OCI-LY1 (cell line): ENCODE results near the gene KCNMA1.

ENCODE experiments used
- H2AFZ ChIP-seq: fragments of 200-600 bp; sonication (generic), shearing (Covaris generic); 2 replicates; pipeline ENCODE4 v1.6.0; 2014; ENCODE audit warnings: antibody characterized with exemption, mild to moderate bottlenecking, low read length
- H3F3A ChIP-seq: fragments of 200-600 bp; sonication (generic), shearing (Covaris generic); 2 replicates; pipeline ENCODE4 v1.6.0; 2014; ENCODE audit warnings: mild to moderate bottlenecking, antibody characterized with exemption, low read length, moderate library complexity; ENCODE audit not compliant: insufficient read depth
- H3K27ac ChIP-seq: fragments of 200-600 bp; sonication (generic); 2 replicates; pipeline ENCODE4 v1.5.1; 2014; ENCODE audit warnings: low read length, mixed run types, mild to moderate bottlenecking, low read depth; ENCODE audit not compliant: poor library complexity, severe bottlenecking
- H3K27me3 ChIP-seq: fragments of 200-600 bp; sonication (generic); 2 replicates; pipeline ENCODE4 v1.6.0; 2014; ENCODE audit warnings: antibody characterized with exemption, mild to moderate bottlenecking, low read length, moderate library complexity; ENCODE audit not compliant: insufficient read depth
- H3K36me3 ChIP-seq: fragments of 200-600 bp; sonication (generic); 2 replicates; pipeline ENCODE4 v1.6.1; 2014; ENCODE audit warnings: mild to moderate bottlenecking, antibody characterized with exemption, low read length, moderate library complexity, mixed read lengths; ENCODE audit not compliant: insufficient read depth
- H3K4me1 ChIP-seq: fragments of 200-600 bp; sonication (generic); 2 replicates; pipeline ENCODE4 v1.5.1; 2014; ENCODE audit warnings: mild to moderate bottlenecking, low read length, moderate library complexity; ENCODE audit not compliant: insufficient read depth, severe bottlenecking
- H3K4me2 ChIP-seq: fragments of 200-600 bp; sonication (generic), shearing (Covaris generic); 2 replicates; pipeline ENCODE4 v1.6.1; 2014; ENCODE audit warnings: low read length
- H3K4me3 ChIP-seq: fragments of 200-600 bp; sonication (generic); 2 replicates; pipeline ENCODE4 v1.5.1; 2014; ENCODE audit warnings: low read length, low read depth, mild to moderate bottlenecking, mixed read lengths; ENCODE audit not compliant: poor library complexity, severe bottlenecking
- H3K79me2 ChIP-seq: fragments of 200-600 bp; shearing (Covaris generic); 2 replicates; pipeline ENCODE4 v1.6.1; 2016; ENCODE audit warnings: mixed run types, low read length, mixed read lengths; ENCODE audit not compliant: insufficient read depth
- H3K9ac ChIP-seq: fragments of 200-600 bp; sonication (generic), shearing (Covaris generic); 2 replicates; pipeline ENCODE4 v1.6.1; 2014; ENCODE audit warnings: mild to moderate bottlenecking, low read length, mixed read lengths
- H3K9me2 ChIP-seq: fragments of 200-600 bp; sonication (generic), shearing (Covaris generic); 2 replicates; pipeline ENCODE4 v1.6.1; 2014; ENCODE audit warnings: low read depth, mild to moderate bottlenecking, low read length, mixed read lengths
- H3K9me3 ChIP-seq: fragments of 200-600 bp; shearing (Covaris generic); 2 replicates; pipeline ENCODE4 v1.6.1; 2014; ENCODE audit warnings: low read length, mixed read lengths
- H4K20me1 ChIP-seq: fragments of 200-600 bp; sonication (generic), shearing (Covaris generic); 2 replicates; pipeline ENCODE4 v1.6.0; 2016; ENCODE audit warnings: mild to moderate bottlenecking, low read length; ENCODE audit not compliant: insufficient read depth
- EZH2 ChIP-seq: fragments of 200-600 bp; sonication (generic), shearing (Covaris generic); IDR thresholded peaks from 2 replicates; pipeline ENCODE4 v1.8.0; 2017; ENCODE audit warnings: borderline replicate concordance, mixed run types, mild to moderate bottlenecking, antibody characterized with exemption, low read length, moderate library complexity, mixed read lengths
- TF ChIP-seq, protein P1 (sequence below): fragments of 200-600 bp; sonication (generic), shearing (Covaris generic); IDR thresholded peaks from 2 replicates; pipeline ENCODE4 v1.5.1; 2017; ENCODE audit warnings: mild to moderate bottlenecking, antibody characterized with exemption, low read length, moderate library complexity, mixed read lengths

Gene KCNMA1

DNA sequence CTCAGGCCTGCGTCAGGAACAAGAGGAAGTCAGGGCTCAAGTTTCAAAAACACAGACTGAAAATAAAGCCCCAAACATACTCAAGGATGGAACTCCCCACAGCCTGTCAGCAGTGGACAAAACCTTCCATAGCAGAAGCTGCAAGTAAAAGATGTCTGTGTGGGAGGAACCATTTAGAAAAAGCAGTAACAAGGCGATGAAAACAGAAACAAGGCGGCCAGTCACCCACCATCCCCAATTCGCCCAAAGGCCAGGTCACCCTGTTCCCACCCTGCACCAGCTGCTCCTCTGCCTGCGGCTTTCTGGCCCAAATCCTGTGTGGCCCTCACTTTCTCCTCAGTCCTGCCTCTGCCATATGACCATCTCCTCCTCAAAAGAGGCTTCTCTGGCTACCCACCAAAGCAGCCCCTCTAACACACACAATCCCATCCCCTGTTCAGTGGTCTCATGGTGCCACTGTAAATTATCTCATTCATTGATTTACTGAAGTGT is 27.8 kb downstream of the KCNMA1 start:
- H4K20me1 ChIP-seq, result no peaks in the 10 kb centered on the region
- H3K4me2 ChIP-seq, result no peak overlapping the region
- no peak overlapping the region for H2AFZ ChIP-seq

DNA sequence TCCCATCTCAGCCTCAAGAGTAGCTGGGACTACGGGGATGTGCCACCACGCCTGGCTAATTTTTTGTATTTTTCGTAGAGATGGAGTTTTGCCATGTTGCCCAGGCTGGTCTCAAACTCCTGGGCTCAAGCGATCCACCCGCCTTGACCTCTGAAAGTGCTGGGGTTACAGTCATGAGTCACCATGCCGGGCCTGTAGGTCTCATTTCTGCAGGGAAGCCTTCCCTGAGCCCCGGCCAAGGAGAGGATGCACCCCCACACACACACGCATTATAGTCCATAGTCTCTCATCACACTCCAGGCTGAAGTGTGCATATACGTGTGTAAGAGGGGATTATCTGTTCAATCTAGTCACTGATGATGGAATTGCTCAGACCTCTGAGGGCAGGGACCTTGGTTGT is 29.3 kb downstream of the KCNMA1 start:
- TF ChIP-seq, protein P1, sequence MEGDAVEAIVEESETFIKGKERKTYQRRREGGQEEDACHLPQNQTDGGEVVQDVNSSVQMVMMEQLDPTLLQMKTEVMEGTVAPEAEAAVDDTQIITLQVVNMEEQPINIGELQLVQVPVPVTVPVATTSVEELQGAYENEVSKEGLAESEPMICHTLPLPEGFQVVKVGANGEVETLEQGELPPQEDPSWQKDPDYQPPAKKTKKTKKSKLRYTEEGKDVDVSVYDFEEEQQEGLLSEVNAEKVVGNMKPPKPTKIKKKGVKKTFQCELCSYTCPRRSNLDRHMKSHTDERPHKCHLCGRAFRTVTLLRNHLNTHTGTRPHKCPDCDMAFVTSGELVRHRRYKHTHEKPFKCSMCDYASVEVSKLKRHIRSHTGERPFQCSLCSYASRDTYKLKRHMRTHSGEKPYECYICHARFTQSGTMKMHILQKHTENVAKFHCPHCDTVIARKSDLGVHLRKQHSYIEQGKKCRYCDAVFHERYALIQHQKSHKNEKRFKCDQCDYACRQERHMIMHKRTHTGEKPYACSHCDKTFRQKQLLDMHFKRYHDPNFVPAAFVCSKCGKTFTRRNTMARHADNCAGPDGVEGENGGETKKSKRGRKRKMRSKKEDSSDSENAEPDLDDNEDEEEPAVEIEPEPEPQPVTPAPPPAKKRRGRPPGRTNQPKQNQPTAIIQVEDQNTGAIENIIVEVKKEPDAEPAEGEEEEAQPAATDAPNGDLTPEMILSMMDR, result no peak
- no peak for TF ChIP-seq EZH2
- H3K9me2 ChIP-seq, result no peaks in the 10 kb centered on the region
- no peaks in the 10 kb centered on the region for H3K4me1 ChIP-seq
- no peak overlapping the region for H2AFZ ChIP-seq
- no peaks in the 10 kb centered on the region for H3K36me3 ChIP-seq
- H3K4me2 ChIP-seq, result no peak overlapping the region
- H3K9ac ChIP-seq, result no peak overlapping the region
- H3K4me3 ChIP-seq, result no peak overlapping the region
- no peaks in the 10 kb centered on the region for H3F3A ChIP-seq
- no peak overlapping the region for H3K27ac ChIP-seq
- no peaks in the 10 kb centered on the region for H4K20me1 ChIP-seq
- no peaks in the 10 kb centered on the region for H3K27me3 ChIP-seq
- no peaks in the 10 kb centered on the region for H3K79me2 ChIP-seq
- no peaks in the 10 kb centered on the region for H3K9me3 ChIP-seq

More for the DNA sequence above, 27.8 kb downstream of the KCNMA1 start:
- no peaks in the 10 kb centered on the region for H3K36me3 ChIP-seq
- H3K9me2 ChIP-seq, result no peaks in the 10 kb centered on the region
- H3K79me2 ChIP-seq, result no peaks in the 10 kb centered on the region
- no peak overlapping the region for H3K4me3 ChIP-seq
- no peak for TF ChIP-seq EZH2
- TF ChIP-seq, protein P1, result no peak
- no peak overlapping the region for H3K9ac ChIP-seq
- no peaks in the 10 kb centered on the region for H3F3A ChIP-seq
- H3K27ac ChIP-seq, result no peak overlapping the region
- H3K9me3 ChIP-seq, result no peaks in the 10 kb centered on the region
- no peaks in the 10 kb centered on the region for H3K27me3 ChIP-seq
- no peaks in the 10 kb centered on the region for H3K4me1 ChIP-seq

DNA sequence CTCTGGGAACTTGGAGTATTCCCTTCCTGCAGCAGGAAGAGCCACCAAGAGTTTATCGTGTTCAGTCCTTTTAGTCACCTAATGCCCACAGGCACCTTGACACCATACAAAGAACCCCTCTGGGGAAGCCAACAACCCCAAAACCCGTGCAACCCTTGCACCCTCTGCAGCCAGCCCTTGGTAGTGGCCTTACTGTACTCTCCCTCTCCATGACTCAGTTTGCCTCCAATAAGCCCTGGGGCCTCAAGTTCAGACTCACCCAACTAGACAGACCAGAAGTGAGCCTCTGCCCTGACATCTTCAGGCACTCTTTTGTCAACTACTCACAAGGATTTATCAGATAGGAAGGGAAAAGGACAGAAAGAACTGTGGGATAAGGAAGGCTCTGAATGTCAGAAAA is 30.9 kb downstream of the KCNMA1 start:
- no peaks in the 10 kb centered on the region for H4K20me1 ChIP-seq
- H2AFZ ChIP-seq, result no peak overlapping the region
- no peak overlapping the region for H3K27ac ChIP-seq
- H3K27me3 ChIP-seq, result no peaks in the 10 kb centered on the region
- TF ChIP-seq, protein P1, result no peak
- no peak for TF ChIP-seq EZH2
- no peak overlapping the region for H3K4me3 ChIP-seq
- no peaks in the 10 kb centered on the region for H3K9me2 ChIP-seq
- H3F3A ChIP-seq, result no peaks in the 10 kb centered on the region
- H3K79me2 ChIP-seq, result no peaks in the 10 kb centered on the region
- H3K9me3 ChIP-seq, result no peaks in the 10 kb centered on the region
- no peaks in the 10 kb centered on the region for H3K4me1 ChIP-seq
- H3K4me2 ChIP-seq, result no peak overlapping the region
- no peak overlapping the region for H3K9ac ChIP-seq
- no peaks in the 10 kb centered on the region for H3K36me3 ChIP-seq
